SHP77 treated with DMSO at 0.1 percent for 48 hours (cell line): Measurements from ENCODE around the gene ADCK1.
"Not testable (repeated sequence)": the region's sequence is repeated elsewhere in the genome, so short reads cannot be mapped to it uniquely, and the experiment has no call there.

Experiments used
- DNase-seq: peaks from one replicate; lab custom pipeline; 2025; lab: John Stamatoyannopoulos, UW

Gene ADCK1

DNA sequence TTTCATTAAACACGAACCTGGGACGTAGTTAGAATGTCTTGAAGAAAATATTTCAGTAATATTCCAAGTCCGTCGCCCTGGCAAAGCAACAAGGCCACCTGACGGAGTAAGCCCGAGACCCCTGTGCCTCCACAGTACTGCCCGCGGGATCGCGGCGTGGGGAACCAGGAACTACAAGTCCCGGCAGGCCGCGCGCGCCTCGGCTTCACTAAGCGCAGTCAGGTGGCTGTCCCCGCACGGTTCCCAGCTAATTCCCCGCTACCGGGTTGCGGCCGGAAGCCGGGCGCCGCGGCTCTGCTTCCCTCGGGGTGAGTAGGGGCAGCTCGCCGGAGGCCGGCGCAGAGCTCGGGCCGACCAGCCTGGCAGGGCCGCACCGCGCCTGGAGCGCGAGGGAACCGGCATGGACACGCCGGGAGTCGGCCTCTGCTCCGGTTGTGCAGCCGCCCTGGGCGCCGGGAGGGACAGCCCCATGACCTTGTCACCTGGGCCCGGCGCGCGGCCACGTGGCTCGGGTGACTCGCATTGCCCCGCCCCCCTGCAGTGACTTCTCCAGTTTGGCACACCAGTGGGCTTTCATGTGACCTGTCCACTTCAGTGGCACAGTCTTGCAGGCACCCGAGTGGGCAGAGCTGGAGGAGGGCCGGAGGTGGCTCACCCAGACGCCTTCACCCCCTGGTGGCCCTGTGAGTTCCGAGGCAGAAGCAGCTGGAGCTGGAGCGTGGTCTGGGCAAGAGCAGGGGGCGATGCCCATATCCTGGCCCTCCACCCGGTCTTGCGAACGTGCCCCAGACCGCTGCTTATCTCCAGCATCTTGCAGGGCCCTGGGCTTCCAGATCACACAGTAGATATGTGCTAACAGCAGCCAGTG lies at the start of gene ADCK1:
TSS of gene ADCK1 (plus strand) at position 247 of the 868 bp plus-strand sequence. CDS start 18,870 bp downstream, outside the sequence.
- DNase-seq, result peak; percentile 70

DNA sequence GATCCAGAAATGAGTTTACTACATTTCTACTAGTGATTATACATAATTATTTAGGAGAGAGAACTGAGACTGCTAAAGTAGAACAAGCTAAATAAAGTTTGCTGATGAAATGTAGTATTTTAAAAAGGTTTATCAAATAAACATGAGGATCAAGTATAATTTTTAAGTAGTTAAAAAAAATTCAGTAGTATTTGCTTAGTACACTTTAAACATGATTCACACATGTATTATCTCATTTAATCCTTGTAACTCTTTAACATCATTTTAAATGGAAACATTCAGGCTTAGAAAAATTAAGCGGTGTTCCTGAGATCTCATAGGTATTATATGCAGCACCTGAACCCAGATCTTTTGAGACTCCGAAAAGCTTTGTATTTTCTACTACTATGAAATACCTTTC lies 47.6 kb upstream of the ADCK1 start:
- DNase-seq, result no peak

DNA sequence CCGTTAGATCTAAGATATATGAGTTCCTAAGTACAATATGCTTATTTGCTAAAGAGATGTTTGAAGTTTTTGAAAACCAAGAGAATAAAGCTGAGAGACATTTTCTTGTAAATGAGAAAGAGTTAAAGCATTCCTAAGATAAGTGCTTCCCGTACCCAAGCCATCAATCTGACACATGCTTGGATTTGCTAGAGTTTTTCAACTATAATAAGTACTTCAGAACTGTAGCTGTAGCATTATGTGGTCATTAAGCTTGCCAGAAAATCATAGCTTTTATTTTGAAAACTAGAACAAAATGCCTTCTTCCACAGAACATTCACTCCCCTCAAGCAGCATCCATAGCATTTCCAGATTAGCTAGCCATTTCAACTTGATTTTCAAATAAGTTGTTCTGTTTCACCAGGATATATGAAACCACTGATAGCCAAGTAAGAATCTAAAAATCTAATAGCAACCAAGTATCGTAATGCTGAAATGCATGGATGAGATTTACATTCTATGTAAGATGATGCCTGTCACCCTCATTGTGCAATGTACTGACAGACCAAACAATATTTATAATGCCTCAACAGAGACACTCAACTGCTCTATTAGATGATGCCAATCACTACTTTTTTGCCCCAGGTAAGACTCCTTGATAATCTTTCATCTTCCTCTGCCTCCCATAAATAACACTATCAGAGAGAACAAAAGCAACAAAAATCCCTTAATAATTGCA lies 47.0 kb upstream of the ADCK1 start:
- no peak for DNase-seq

DNA sequence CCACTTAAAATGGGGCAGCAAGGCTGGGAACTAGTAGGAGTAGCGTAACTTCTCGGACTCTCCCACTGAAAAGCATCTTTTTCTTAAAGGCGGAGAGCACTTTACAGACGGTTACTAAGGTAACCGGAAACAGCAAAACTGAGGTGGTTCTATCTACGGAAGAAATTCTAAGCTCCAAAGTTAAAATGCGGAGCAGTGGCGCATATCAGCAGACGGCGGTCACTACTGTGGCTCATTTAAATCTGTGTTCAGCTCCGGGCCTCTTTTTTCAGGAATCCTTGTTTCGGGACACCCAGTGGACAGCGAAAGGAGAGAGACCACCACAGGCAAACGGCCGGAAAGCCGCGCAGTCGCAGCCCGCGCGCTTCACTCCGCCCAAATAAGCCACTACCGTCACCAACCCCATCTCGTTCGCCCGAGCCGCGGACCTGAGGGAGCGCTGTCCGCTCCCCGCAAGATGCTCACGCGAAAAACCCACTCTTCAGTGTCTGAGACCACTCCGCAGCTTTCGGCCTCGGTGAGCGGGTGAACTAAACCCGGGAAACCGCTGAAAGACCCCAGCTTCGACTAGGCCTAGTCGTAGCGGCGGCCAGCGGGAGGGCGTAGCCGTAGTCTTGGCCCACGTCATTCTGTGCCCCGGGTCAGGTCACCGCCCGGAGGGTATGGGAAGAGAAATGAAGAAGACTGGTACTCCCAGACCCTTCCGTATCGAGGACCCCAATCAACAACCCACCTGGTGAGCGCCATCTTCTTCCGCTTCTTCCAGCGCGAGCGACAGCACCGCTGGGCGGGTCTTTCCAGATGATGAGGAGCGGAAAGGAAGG lies 39.3 kb upstream of the ADCK1 start, which contains the start of gene SNW1:
TSS of gene SNW1 (minus strand) at position 776 of the 824 bp plus-strand sequence. CDS start at position 747, 29 bp downstream.
- no peak for DNase-seq

DNA sequence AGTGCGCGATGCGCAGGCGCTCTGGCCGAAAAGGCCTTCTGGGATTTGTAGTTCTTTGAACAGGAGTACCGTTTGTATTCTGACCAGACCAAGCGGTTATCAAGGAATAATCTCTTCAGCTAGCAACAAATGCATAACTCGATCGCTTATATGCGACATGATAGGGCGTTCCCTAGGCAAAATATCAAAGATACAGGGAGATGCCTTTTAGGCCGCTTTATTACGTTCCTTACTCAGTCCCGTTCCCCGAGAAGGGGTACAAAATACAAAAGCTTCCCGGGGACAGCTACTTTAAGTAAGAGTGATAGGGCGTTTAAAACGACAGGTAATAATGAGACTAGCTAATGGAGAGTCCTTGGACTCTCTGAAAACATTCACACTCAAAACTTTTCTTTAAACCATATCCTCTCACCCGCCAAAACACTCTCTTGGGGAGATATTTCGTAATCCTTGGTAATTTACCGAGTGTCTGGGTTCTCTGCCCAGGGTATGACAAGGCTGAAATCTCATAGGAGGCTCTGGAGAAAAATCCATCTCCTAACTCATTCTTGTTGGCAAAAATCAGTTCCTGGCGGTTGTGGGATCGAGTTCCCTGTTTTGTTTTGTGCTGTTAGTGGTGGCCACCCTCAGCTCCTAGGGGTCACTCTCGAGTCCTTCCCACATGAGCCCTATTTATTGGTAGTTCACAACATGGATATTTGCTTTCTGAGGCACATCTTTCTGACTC lies 38.5 kb upstream of the ADCK1 start:
- peak; percentile 94 for DNase-seq

- DNase-seq, result no peak
Measured at GRCh38 chr14:77763316-77763715, 36.6 kb upstream of the ADCK1 start.

- no peak for DNase-seq
Measured at GRCh38 chr14:77763978-77764377, 35.9 kb upstream of the ADCK1 start.

DNA sequence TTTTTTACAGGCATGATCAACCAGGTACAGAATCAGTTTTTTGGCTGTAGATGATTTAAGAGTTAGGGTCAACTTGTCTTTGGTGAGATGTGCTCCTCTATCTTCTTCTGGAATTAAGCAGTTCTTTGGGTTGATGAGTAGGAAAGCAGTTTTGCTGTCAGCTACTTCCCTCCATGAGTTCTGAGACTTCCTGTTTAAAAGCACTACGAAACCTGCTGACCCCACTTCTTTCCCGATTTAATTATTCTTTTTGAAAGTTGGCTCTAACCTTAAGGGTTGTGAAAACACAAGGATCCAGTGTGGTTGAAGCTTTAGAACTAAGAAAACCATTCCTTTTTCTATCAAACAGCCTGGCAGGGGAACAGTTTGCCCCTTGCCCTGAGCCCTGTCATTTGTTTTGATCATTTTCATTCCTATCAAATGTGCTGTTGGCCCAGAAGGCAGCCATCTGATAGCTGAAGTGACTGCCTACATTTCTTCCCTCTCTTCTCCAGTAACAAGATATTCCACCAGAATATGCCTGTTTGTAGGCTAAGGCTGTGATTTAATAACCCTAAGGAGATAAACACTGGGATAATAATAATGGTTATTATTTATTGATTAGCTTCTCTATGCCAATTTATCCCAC lies 31.4 kb upstream of the ADCK1 start:
- DNase-seq, result not testable (repeated sequence)

DNA sequence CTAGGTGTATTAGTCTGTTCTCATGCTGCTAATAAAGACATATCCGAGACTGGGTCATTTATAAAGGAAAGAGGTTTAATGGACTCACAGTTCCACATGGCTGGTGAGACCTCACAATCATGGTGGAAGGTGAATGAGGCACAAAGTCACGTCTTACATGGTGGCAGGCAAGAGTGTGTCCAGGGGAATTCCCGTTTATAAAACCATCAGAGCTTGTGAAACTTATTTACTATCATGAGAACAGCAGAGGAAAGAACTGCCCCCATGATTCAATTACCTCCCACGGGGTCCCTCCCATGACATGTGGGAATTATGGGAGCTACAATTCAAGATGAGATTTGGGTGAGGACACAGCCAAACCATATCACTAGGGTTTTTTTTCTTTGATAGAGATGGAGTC lies 25.9 kb upstream of the ADCK1 start:
- DNase-seq, result not testable (repeated sequence)

DNA sequence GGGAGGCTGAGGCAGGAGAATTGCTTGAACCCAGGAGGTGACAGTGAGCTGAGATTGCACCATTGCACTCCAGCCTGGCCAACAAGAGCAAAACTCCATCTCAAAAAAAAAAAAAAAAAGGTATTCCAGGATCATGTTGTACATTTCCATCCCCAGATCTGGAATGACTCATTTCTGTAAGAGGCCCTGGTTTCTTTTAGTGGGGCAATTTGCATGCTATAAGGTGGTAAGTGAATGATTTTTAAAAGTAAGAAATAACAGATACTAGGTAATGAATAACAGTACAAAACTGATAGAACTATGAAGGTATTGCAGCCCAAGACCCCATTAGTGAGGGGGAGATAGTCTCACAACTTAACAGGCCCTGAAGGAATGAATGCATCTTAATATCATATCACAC lies 17.7 kb upstream of the ADCK1 start:
- DNase-seq, result no peak

GRCh38 chr14:77786148-77786547 lies 13.8 kb upstream of the ADCK1 start:
- DNase-seq, result no peak

DNA sequence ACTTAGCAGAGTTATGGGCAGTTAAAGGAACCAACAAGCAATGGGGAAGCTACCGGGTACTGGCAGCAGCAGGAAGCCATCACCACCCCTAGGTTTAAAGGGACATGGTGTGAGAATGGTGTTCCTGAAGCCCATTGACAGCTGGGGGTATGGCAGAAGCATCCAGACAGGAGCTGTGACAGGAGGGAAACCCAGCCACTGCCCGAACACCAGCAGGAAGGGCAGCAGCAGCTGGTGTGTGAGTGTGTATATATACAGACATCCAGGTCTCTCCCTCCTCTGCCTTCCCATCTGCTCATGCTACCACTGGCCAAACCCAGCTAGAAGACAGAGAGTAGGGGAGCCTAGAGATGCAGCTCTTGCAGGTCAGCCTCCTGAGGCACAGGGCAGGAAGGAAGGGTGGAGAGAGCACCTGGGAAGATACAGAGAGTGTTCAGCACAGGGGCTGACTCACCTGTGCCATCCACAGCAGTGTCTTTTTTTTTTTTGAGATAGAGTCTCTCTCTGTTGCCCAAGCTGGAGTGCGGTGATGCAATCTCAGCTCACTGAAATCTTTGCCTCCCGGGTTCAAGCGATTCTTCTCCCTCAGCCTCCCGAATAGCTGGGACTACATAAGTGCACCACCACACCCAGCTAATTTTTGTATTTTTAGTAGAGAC lies 9.2 kb upstream of the ADCK1 start:
- DNase-seq, result no peak

DNA sequence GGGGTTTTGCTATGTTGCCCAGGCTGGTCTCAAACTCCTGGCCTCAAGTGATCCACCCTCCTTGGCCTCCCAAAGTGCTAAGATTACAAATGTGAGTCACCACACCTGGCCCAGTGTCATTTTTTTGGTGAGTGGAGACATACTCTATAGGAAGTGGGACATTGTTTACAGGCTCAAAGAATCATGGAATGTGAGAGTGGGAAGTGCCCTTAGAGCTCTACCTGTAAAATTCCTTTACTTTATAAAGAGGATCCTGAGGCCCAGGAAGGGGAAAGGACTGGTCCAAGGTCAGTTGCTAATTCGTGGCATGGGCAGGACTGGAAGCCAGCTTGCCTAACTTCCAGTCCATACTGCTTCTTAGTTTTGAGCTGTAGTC lies 8.7 kb upstream of the ADCK1 start:
- DNase-seq, result no peak

- DNase-seq, result not testable (repeated sequence)
Measured at GRCh38 chr14:77793255-77793654, 6.7 kb upstream of the ADCK1 start.

DNA sequence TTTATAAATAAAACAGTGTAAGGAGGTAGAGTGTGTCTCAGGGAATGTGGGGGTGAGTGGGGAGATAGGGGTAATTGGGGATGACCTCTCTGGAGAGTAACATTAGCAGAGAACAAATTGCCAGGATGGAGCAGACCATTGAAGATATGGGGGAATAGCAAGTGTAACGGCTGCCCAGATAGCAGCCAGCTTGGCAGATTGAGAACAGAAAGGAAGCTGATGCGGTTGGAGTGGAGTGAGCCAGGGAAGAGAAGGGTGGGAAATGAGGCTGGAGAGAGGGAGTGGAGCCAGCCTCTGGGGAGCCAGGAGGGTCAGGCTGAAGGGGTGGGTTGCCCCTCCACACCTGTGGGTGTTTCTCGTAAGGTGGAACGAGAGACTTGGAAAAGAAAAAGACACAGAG lies 5.6 kb upstream of the ADCK1 start:
- no peak for DNase-seq

DNA sequence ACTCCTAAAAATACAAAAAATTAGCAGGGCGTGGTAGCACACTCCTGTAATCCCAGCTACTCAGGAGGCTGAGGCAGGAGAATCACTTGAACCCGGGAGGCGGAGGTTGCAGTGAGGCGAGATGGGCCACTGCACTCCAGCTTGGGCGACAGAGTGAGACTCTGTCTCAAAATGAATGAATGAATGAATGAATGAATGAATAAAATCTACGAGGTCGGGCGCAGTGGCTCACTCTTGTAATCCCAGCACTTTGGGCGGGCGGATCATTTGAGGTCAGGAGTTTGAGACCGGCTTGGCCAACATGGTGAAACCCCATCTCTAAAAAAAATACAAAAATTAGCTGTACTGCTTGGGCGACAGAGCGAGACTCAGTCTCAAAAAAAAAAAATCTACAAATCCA lies 453 bp upstream of the ADCK1 start:
- not testable (repeated sequence) for DNase-seq

- DNase-seq, result no peak
Measured at GRCh38 chr14:77800814-77801213, 905 bp downstream of the ADCK1 start.

DNA sequence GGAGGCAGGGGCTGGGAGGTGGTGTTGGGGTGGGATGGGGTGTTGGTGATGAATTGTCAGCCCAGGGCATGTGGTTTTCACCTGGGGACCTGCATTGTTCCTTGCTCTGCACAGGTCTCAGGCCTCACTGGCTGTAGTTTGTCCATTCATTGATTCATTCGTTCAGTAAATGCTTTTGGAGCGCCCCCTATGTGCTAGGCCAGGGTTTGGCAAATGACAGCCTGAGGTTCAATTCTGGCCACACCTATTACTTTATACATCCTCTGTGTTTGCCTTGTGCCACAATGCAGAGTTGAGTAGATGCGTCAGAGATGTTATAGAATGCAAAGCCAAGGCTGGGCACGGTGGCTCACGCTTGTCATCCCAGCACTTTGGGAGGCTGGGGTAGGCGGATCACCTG lies 4.7 kb downstream of the ADCK1 start:
- no peak for DNase-seq

- no peak for DNase-seq
Measured at GRCh38 chr14:77805706-77806105, 5.8 kb downstream of the ADCK1 start.

GRCh38 chr14:77808250-77808649 lies 8.3 kb downstream of the ADCK1 start:
- DNase-seq, result no peak

GRCh38 chr14:77809011-77809410 lies 9.1 kb downstream of the ADCK1 start:
- no peak for DNase-seq
